Measurements from ENCODE around the gene KIF18A. TPM values are rescaled to one million over a fixed set of nuclear protein-coding genes. Genes with fewer than 3 reads are reported as not detected.

Gene KIF18A
- total RNA-seq, 1 donor from 2014 or later: 21.8 TPM

DNA sequence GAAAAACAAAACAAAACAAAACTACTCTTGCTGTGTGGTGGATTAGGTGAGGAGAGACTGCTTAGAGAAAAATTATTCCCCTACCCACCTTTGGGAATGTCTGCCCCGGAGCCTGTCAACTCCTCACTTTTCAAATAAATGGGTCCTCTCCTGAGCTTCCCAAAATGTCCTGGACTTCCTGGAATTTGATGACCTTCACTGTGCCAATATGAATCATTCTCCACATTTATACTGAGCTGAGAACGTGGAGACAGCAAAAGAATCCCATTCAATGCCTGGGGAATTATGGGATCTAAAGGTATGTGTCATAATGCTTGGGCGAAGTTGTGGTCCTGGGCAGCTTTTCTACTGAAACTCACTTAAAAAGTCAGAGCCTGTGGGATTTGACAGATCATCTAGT lies 136.8 kb downstream of the KIF18A start:
- no peak for DNase-seq (ENCODE audit: extremely low spot score, unreplicated experiment)
- Mint-ChIP-seq H3K27ac (no peak overlapping the region), H3K4me3 (no peak overlapping the region), H3K36me3 (no peaks in the 10 kb centered on the region), H3K4me1 (ENCODE audit: unreplicated experiment) (no peaks in the 10 kb centered on the region), H3K9me3 (no peaks in the 10 kb centered on the region), H3K27me3 (no peaks in the 10 kb centered on the region)
- TF ChIP-seq, protein P1, sequence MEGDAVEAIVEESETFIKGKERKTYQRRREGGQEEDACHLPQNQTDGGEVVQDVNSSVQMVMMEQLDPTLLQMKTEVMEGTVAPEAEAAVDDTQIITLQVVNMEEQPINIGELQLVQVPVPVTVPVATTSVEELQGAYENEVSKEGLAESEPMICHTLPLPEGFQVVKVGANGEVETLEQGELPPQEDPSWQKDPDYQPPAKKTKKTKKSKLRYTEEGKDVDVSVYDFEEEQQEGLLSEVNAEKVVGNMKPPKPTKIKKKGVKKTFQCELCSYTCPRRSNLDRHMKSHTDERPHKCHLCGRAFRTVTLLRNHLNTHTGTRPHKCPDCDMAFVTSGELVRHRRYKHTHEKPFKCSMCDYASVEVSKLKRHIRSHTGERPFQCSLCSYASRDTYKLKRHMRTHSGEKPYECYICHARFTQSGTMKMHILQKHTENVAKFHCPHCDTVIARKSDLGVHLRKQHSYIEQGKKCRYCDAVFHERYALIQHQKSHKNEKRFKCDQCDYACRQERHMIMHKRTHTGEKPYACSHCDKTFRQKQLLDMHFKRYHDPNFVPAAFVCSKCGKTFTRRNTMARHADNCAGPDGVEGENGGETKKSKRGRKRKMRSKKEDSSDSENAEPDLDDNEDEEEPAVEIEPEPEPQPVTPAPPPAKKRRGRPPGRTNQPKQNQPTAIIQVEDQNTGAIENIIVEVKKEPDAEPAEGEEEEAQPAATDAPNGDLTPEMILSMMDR (conservative IDR thresholded peaks at IDR 0.05): no peak

Small RNA genes lying within 50 kb of the gene (microRNA-seq; reads per million reads assigned to microRNA genes)
- gene MIR610: not detected

Other genes with a start within 250 kb of the KIF18A start
- 9.5 and 13.4 TPM in 2 replicates for gene METTL15, start 232 bp upstream of the KIF18A start, total RNA-seq (ENCODE audit: low replicate concordance)